Activated naive CD8-positive, alpha-beta T cell (primary cell): Measurements from ENCODE around the gene POLR2L.

ENCODE experiments used
- H3K27ac Mint-ChIP-seq: one replicate; pipeline ENCODE4 v1.8.0; 2021; ENCODE audit warnings: mixed read lengths
- H3K27me3 Mint-ChIP-seq: one replicate; pipeline ENCODE4 v1.8.0; 2021; ENCODE audit warnings: mixed read lengths
- H3K36me3 Mint-ChIP-seq: one replicate; pipeline ENCODE4 v1.8.0; 2021; ENCODE audit warnings: mixed read lengths
- H3K4me1 Mint-ChIP-seq: one replicate; pipeline ENCODE4 v1.8.0; 2021; ENCODE audit warnings: low read depth, mixed read lengths
- H3K4me3 Mint-ChIP-seq: one replicate; pipeline ENCODE4 v1.8.0; 2021; ENCODE audit warnings: mild to moderate bottlenecking, mixed read lengths
- H3K9me3 Mint-ChIP-seq: one replicate; pipeline ENCODE4 v1.8.0; 2021; ENCODE audit warnings: low read depth, mixed read lengths

Gene POLR2L

GRCh38 chr11:852762-853161 is 10.4 kb upstream of the POLR2L start:
- Mint-ChIP-seq H3K27ac (no peak overlapping the region), H3K4me1 (peaks cover 3% of the 10 kb centered on the region), H3K4me3 (no peak overlapping the region), H3K36me3 (no peaks in the 10 kb centered on the region), H3K27me3 (no peaks in the 10 kb centered on the region), H3K9me3 (no peaks in the 10 kb centered on the region)

GRCh38 chr11:850775-851763 is 8.7 kb upstream of the POLR2L start:
- Mint-ChIP-seq H3K36me3 (no peaks in the 10 kb centered on the region), H3K4me3 (peak overlapping the region; percentile 10), H3K9me3 (no peaks in the 10 kb centered on the region), H3K27me3 (no peaks in the 10 kb centered on the region), H3K27ac (no peak overlapping the region), H3K4me1 (peaks cover 6% of the 10 kb centered on the region)

GRCh38 chr11:849951-850774 is 7.8 kb upstream of the POLR2L start:
- no peak overlapping the region for H3K27ac Mint-ChIP-seq
- no peaks in the 10 kb centered on the region for H3K27me3 Mint-ChIP-seq
- H3K4me3 Mint-ChIP-seq: peak overlapping the region; percentile 62
- H3K4me1 Mint-ChIP-seq: peaks cover 6% of the 10 kb centered on the region
- H3K36me3 Mint-ChIP-seq: no peaks in the 10 kb centered on the region
- H3K9me3 Mint-ChIP-seq: no peaks in the 10 kb centered on the region

GRCh38 chr11:849104-849824 is 6.9 kb upstream of the POLR2L start:
- no peaks in the 10 kb centered on the region for H3K27me3 Mint-ChIP-seq
- H3K4me3 Mint-ChIP-seq: peak overlapping the region; percentile 75
- no peaks in the 10 kb centered on the region for H3K9me3 Mint-ChIP-seq
- H3K27ac Mint-ChIP-seq: no peak overlapping the region
- peaks cover 10% of the 10 kb centered on the region for H3K4me1 Mint-ChIP-seq
- H3K36me3 Mint-ChIP-seq: no peaks in the 10 kb centered on the region

GRCh38 chr11:848380-848931 is 6.1 kb upstream of the POLR2L start:
- Mint-ChIP-seq H3K4me3 (peak overlapping the region; percentile 49), H3K36me3 (no peaks in the 10 kb centered on the region), H3K4me1 (peaks cover 15% of the 10 kb centered on the region), H3K27ac (no peak overlapping the region), H3K27me3 (no peaks in the 10 kb centered on the region), H3K9me3 (no peaks in the 10 kb centered on the region)

GRCh38 chr11:847876-848275 is 5.5 kb upstream of the POLR2L start:
- Mint-ChIP-seq H3K4me1 (peaks cover 16% of the 10 kb centered on the region), H3K9me3 (no peaks in the 10 kb centered on the region), H3K4me3 (no peak overlapping the region), H3K27me3 (no peaks in the 10 kb centered on the region), H3K36me3 (no peaks in the 10 kb centered on the region), H3K27ac (no peak overlapping the region)

- Mint-ChIP-seq H3K27ac (no peak overlapping the region), H3K4me3 (no peak overlapping the region), H3K9me3 (no peaks in the 10 kb centered on the region)
Observed at GRCh38 chr11:846496-847098, 4.3 kb upstream of the POLR2L start.

GRCh38 chr11:845872-846495 is 3.7 kb upstream of the POLR2L start:
- Mint-ChIP-seq H3K4me1 (peaks cover 19% of the 10 kb centered on the region), H3K4me3 (no peak overlapping the region), H3K9me3 (no peaks in the 10 kb centered on the region), H3K36me3 (no peaks in the 10 kb centered on the region), H3K27ac (no peak overlapping the region), H3K27me3 (no peaks in the 10 kb centered on the region)

More at GRCh38 chr11:846496-847098, 4.3 kb upstream of the POLR2L start:
- peaks cover 16% of the 10 kb centered on the region for H3K4me1 Mint-ChIP-seq
- no peaks in the 10 kb centered on the region for H3K27me3 Mint-ChIP-seq
- H3K36me3 Mint-ChIP-seq: no peaks in the 10 kb centered on the region

- no peak overlapping the region for H3K27ac Mint-ChIP-seq
- peaks cover 28% of the 10 kb centered on the region for H3K4me1 Mint-ChIP-seq
- H3K9me3 Mint-ChIP-seq: no peaks in the 10 kb centered on the region
- H3K4me3 Mint-ChIP-seq: peak overlapping the region; percentile 32
- no peaks in the 10 kb centered on the region for H3K27me3 Mint-ChIP-seq
- no peaks in the 10 kb centered on the region for H3K36me3 Mint-ChIP-seq
Observed at GRCh38 chr11:844693-845644, 2.6 kb upstream of the POLR2L start.

GRCh38 chr11:843818-844692 is 1.7 kb upstream of the POLR2L start:
- Mint-ChIP-seq H3K27me3 (no peaks in the 10 kb centered on the region), H3K4me1 (peaks cover 28% of the 10 kb centered on the region), H3K36me3 (no peaks in the 10 kb centered on the region), H3K9me3 (no peaks in the 10 kb centered on the region), H3K27ac (no peak overlapping the region), H3K4me3 (peak overlapping the region; percentile 77)

- Mint-ChIP-seq H3K4me3 (peak overlapping the region; percentile 77), H3K27me3 (no peaks in the 10 kb centered on the region), H3K27ac (no peak overlapping the region), H3K36me3 (no peaks in the 10 kb centered on the region), H3K9me3 (no peaks in the 10 kb centered on the region), H3K4me1 (peaks cover 24% of the 10 kb centered on the region)
Observed at GRCh38 chr11:843086-843734, 881 bp upstream of the POLR2L start.

- Mint-ChIP-seq H3K9me3 (no peaks in the 10 kb centered on the region), H3K36me3 (no peaks in the 10 kb centered on the region), H3K27ac (peak overlapping the region; percentile 80), H3K4me1 (peaks cover 24% of the 10 kb centered on the region), H3K4me3 (peak overlapping the region; percentile 88), H3K27me3 (no peaks in the 10 kb centered on the region)
Observed at GRCh38 chr11:841981-842369, 354 bp downstream of the POLR2L start.
